Left lobe of liver (tissue), 2 donors: ENCODE data around the gene TYW3. TPM values are rescaled to one million over a fixed set of nuclear protein-coding genes. Genes with fewer than 3 reads are reported as not detected.
"Not testable (repeated sequence)": the region's sequence is repeated elsewhere in the genome, so short reads cannot be mapped to it uniquely, and the experiment has no call there.

Source experiments
- ATAC-seq: fragments of 200-7000 bp; cut with Tn5 transposase; one replicate; pipeline ENCODE4 v1.9.1; 2020; ENCODE audit warnings: mild to moderate bottlenecking, moderate library complexity
- DNase-seq: peaks from one replicate; pipeline ENCODE4 v3.0.0-alpha.2; 2020; ENCODE audit warnings: low spot score
- total RNA-seq: library from RNA; stranded (reverse); gene quantifications from one replicate; pipeline ENCODE4 v1.2.1, GENCODE V29; 2021
- donor health status: DM: no; HTN: no; CAD: no; lungs with moderate emphysema.
- donor health status: DM: no; HTN: yes; CAD: no.

The TYW3 gene
- total RNA-seq, 1 donor from 2014 or later, result 6.6 TPM

- ATAC-seq (peak; percentile 58), DNase-seq (peak; percentile 72)
Observed at GRCh38 chr1:74731399-74732052, 1.4 kb upstream of the TYW3 start.

GRCh38 chr1:74732071-74732946 is 643 bp upstream of the TYW3 start:
- peak; percentile 27 for ATAC-seq
- DNase-seq, result not testable (repeated sequence)

GRCh38 chr1:74733604-74734484 is 892 bp downstream of the TYW3 start:
- ATAC-seq (peak; percentile 66), DNase-seq (no peak)

GRCh38 chr1:74737333-74737732 is 4.4 kb downstream of the TYW3 start:
- DNase-seq (no peak), ATAC-seq (no peak)

GRCh38 chr1:74740307-74740980 is 7.5 kb downstream of the TYW3 start:
- DNase-seq, ATAC-seq: not testable (repeated sequence)

GRCh38 chr1:74745247-74745646 is 12.3 kb downstream of the TYW3 start:
- not testable (repeated sequence) for ATAC-seq, DNase-seq

GRCh38 chr1:74748960-74749359 is 16.0 kb downstream of the TYW3 start:
- ATAC-seq, result peak; percentile 85
- no peak for DNase-seq

GRCh38 chr1:74753104-74753503 is 20.2 kb downstream of the TYW3 start:
- ATAC-seq, result no peak

GRCh38 chr1:74755475-74755874 is 22.5 kb downstream of the TYW3 start:
- DNase-seq (no peak), ATAC-seq (no peak)

More at GRCh38 chr1:74753104-74753503, 20.2 kb downstream of the TYW3 start:
- no peak for DNase-seq

GRCh38 chr1:74756650-74757049 is 23.7 kb downstream of the TYW3 start:
- not testable (repeated sequence) for ATAC-seq, DNase-seq

- ATAC-seq, result no peak
- no peak for DNase-seq
Observed at GRCh38 chr1:74763807-74764206, 30.9 kb downstream of the TYW3 start.

- DNase-seq, result no peak
- ATAC-seq, result no peak
Observed at GRCh38 chr1:74766579-74766978, 33.6 kb downstream of the TYW3 start.

GRCh38 chr1:74767490-74767889 is 34.5 kb downstream of the TYW3 start:
- peak; percentile 63 for ATAC-seq
- no peak for DNase-seq

GRCh38 chr1:74771913-74772515 is 39.1 kb downstream of the TYW3 start:
- ATAC-seq (peak; percentile 89), DNase-seq (no peak)

GRCh38 chr1:74772945-74773344 is 40.0 kb downstream of the TYW3 start:
- ATAC-seq (peak; percentile 70), DNase-seq (no peak)

- ATAC-seq (no peak), DNase-seq (no peak)
Observed at GRCh38 chr1:74773582-74773981, 40.6 kb downstream of the TYW3 start.

- ATAC-seq (no peak), DNase-seq (no peak)
Observed at GRCh38 chr1:74775735-74776134, 42.8 kb downstream of the TYW3 start.

- ATAC-seq (no peak), DNase-seq (no peak)
Observed at GRCh38 chr1:74777525-74777924, 44.6 kb downstream of the TYW3 start.

GRCh38 chr1:74779750-74780149 is 46.8 kb downstream of the TYW3 start:
- ATAC-seq, result no peak
- DNase-seq, result no peak

GRCh38 chr1:74780594-74780993 is 47.6 kb downstream of the TYW3 start:
- DNase-seq (no peak), ATAC-seq (no peak)
